Neural progenitor cell (in vitro differentiated cells): ENCODE data around the gene PLA2G2F.

Experiments used
- CTCF ChIP-seq: fragments of 200-600 bp; sonication (generic); IDR thresholded peaks from 2 replicates; pipeline ENCODE4 v1.5.1; 2017; ENCODE audit warnings: antibody characterized with exemption, mild to moderate bottlenecking
- EZH2 ChIP-seq: fragments of 200-600 bp; sonication (generic); IDR thresholded peaks from 2 replicates; pipeline ENCODE4 v1.6.1; 2017; ENCODE audit warnings: antibody characterized with exemption, mild to moderate bottlenecking, moderate library complexity

GRCh38 chr1:20102875-20103274, 36.2 kb upstream of the PLA2G2F start:
- TF ChIP-seq CTCF (no peak), EZH2 (no peak)
